ENCODE measurements around the gene NCEH1.

DNA sequence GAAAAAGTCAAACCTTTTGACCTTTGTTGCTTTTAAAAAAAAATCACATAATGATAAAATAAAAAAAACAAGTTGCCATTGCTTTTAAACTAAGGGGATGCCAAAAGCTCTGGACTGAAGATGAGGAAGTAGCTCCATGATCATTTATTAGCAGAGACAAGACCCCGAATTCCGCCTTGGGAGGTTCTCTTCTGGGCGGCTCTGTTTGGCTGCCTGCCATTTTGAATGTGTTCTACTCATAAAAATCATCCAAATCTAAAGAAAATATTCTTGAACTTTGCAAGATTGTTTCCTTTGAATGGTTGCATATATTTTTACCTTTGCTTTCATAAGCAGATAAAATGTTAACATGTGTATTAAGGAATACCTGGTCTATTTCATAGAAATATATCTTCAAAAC, 63.8 kb downstream of the NCEH1 start:
- TF ChIP-seq, protein P1, sequence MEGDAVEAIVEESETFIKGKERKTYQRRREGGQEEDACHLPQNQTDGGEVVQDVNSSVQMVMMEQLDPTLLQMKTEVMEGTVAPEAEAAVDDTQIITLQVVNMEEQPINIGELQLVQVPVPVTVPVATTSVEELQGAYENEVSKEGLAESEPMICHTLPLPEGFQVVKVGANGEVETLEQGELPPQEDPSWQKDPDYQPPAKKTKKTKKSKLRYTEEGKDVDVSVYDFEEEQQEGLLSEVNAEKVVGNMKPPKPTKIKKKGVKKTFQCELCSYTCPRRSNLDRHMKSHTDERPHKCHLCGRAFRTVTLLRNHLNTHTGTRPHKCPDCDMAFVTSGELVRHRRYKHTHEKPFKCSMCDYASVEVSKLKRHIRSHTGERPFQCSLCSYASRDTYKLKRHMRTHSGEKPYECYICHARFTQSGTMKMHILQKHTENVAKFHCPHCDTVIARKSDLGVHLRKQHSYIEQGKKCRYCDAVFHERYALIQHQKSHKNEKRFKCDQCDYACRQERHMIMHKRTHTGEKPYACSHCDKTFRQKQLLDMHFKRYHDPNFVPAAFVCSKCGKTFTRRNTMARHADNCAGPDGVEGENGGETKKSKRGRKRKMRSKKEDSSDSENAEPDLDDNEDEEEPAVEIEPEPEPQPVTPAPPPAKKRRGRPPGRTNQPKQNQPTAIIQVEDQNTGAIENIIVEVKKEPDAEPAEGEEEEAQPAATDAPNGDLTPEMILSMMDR (IDR thresholded peaks at IDR 0.05; ENCODE audit: low read depth, low read length, poor library complexity, severe bottlenecking), result no peak
- TF ChIP-seq EZH2phosphoT487 (IDR thresholded peaks at IDR 0.05; ENCODE audit: borderline replicate concordance, low read length), result no peak

Data from DOHH2 (cell line).